HG02870 (cell line): ENCODE data around the gene IMP4.
A peak's percentile ranks its signal among the peaks of the same experiment; 100 is the strongest.

Source experiments
- ATAC-seq: cut with Tn5 transposase; IDR thresholded peaks from one replicate; pipeline ENCODE4 v1.9.1; 2021; ENCODE audit warnings: mild to moderate bottlenecking, moderate library complexity; ENCODE audit not compliant: unreplicated experiment

IMP4 gene

DNA sequence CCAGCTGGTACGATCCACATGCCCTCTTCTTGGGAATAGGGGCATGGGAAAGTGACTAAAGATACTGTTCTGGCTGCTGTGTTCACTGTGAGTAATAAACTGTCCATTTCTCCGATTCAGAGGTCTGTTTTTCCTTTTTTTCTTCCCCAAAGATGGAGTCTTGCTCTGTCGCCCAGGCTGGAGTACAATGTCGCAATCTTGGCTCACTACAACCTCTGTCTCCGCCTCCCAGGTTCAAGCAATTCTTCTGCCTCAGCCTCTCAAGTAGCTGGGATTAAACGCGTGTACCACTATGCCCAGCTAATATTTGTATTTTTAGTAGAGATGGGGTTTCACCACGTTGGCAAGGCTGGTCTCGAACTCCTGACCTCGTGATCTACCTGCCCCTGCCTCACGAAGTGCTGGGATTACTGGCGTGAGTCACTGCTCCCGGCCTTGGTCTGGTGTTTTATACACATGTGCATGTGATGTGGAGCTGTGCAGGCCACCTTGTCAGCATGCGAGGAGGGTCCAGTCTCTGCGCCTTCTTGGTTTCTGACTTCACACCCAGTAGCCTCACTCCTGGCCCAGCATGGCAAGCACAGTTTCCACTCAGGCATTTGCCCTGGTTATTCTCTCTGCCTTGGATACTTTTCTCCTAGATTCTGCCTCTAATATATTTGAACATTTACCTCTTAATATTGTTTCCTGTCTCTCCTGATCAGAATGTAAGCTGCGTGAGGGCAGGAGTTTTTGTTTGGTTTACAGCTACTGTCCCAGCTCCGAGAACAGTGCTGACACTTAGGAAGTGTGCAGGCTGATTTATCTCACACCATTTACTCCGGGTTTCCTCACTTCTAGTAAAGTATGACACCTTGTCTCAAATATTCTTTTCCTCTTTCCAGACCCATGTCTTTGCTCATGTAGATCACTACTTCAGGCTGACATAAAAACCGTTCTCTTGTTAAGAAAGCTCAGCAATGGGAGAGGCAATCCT lies 32.9 kb downstream of the IMP4 start:
- ATAC-seq, result no peak

- peak; percentile 53 for ATAC-seq
Measured at GRCh38 chr2:130376433-130377293, 34.0 kb downstream of the IMP4 start.

DNA sequence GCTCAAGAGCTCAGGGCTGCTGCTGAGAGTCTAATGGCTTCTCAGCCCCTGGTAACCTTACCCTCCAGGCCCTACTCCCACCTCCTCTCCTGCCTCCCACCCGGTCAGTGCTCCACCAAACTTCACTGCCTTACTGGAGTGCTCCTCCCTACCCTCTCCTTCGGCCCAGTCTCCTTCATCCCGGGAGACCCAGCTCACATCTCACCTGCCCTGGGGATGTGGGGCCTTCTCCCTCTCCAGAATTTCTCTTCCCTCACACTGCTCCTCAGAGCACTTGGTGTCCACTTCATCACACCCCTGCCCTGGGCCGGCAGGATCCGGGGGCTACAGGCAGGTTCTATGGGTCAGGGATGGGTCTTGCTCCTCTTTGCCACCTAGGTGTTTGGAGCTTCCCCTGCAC lies 34.8 kb downstream of the IMP4 start:
- no peak for ATAC-seq

DNA sequence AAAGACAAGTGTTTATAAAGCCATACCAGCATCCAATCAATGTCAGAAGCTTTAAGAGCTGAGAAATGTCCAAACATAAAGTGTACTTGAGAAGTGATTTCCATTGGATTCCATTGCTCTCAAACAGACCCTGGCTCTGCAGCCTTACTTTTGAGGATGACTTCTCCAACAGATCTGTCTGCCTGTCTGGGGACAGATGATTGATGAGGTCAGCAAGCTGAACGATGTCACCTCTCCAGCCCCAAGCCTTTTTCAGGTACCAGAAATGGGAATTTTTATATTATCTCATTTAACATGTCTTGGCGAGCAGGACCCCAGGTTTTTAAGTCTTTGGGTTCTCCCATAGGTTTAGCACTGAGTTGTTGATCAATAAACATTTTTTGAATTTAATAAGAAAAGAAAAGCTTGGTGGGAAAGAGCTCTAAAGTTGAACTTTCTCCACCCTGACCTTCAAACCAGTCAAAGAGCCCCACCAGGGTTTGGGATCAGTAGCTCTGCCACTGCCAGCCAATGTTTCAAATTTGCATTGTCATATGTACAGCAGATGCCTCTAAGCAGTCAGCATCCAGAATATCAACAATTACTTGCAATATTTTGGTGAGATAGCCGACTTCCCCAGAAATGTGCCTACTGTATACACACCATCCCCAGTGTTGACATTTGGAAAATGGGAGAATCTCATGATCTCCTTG lies 35.7 kb downstream of the IMP4 start:
- ATAC-seq, result no peak

DNA sequence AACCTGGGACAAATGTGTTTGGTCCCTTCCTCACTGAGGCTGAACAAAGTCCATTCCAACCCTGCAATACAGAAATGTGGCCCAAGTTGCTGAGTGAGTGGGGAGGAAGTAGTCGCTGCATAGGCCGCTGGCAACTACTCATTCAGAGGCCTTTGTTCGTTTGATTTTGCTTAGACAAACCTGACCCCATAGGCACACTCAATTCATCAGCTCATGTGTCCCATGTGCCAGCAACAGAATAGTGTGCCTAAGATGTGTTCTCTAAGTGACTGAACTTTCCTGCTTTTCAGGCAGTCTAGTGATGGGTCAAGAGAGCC lies 36.2 kb downstream of the IMP4 start:
- ATAC-seq, result no peak

GRCh38 chr2:130380096-130380934 lies 37.6 kb downstream of the IMP4 start:
- no peak for ATAC-seq

GRCh38 chr2:130381145-130381544 lies 38.4 kb downstream of the IMP4 start:
- no peak for ATAC-seq

GRCh38 chr2:130381619-130382018 lies 38.9 kb downstream of the IMP4 start:
- no peak for ATAC-seq

GRCh38 chr2:130382313-130382917 lies 39.7 kb downstream of the IMP4 start:
- ATAC-seq, result no peak

DNA sequence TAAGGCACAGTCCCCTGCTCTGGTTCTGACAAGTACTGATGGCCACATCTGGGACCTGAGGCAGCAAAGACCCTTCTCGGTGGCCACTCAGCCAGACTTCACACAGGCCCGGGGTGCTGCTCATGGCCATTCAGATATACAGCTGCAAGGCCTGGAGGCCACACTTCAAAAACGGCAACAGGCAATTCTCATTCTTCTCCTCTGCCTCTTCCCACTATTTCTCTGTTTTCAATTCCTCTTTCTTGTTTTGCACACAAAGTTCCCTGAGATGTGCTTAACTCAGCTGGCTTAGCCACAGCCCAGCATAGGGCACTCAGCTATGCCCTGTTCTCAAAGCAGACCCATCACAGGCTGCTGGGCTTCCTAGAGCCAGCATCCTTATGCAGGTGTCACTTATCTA lies 43.0 kb downstream of the IMP4 start:
- ATAC-seq, result peak; percentile 50

DNA sequence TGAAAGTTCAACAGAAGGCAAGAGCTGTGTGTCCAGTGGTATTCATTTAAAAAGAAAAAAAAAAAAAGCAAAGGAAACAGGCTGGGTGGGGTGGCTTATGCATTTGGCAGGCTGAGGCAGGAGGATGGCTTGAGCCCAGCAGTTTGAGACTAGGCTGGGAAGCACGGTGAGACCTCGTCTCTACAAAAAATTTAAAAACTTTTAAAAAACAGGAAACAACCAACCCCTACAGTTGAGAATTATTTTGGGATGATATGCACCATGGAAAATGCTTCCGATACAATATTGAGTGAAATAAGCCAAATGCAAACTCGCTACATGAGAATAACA lies 44.3 kb downstream of the IMP4 start:
- ATAC-seq, result no peak

DNA sequence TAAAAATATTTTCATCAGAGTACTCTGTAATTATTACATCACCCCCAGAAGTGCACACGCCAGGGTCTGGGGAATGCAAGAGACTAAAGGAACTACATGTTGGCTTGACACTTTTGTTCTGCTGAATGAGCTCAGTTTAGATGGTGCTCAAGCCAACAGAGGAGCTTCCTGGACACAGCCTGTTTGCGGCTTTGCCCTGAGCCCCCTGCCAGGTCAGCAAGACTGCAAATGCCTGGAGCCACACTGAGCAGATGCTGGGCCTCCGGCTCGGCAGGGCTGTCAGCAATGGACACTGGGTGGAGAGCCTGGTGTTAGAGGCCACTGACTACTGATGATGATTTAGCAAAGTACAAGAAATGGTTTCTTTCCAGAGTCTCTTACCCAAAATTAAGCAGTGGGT lies 45.1 kb downstream of the IMP4 start:
- ATAC-seq, result no peak

DNA sequence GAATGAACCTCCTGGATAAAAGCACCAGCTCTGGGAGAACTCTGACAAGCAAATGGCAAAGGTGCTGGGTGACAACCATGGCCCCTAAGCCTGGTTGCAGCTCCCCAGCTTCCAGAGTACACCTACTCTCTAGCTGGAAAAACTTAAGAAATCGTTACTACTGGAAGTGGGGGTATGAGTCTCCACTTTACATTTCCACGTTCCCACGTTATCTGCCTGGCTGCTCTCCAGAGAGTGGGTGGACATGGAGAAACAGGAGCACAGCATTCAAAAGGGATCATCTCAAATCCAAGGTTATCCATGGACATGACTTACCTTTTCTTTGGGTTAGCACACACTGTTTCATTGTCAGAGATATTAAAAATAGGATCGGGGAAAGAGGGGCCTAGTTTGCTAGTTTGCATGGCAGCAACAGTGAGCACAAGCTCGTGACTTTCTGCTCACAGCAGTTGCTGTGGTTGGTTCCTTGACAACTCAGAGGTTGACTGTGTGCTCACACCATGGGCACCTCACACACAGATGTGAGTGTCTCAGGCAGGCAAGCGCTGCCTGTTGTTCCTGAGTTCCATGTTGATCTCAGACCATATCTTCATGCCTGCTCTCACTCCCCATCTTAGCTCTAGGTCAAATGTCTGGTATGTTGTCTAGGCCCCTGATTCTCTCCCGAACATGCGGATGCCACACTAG lies 45.7 kb downstream of the IMP4 start:
- ATAC-seq, result peak; percentile 15

- ATAC-seq, result no peak
Measured at GRCh38 chr2:130389358-130389757, 46.7 kb downstream of the IMP4 start.

- ATAC-seq, result no peak
Measured at GRCh38 chr2:130389783-130390182, 47.1 kb downstream of the IMP4 start.

DNA sequence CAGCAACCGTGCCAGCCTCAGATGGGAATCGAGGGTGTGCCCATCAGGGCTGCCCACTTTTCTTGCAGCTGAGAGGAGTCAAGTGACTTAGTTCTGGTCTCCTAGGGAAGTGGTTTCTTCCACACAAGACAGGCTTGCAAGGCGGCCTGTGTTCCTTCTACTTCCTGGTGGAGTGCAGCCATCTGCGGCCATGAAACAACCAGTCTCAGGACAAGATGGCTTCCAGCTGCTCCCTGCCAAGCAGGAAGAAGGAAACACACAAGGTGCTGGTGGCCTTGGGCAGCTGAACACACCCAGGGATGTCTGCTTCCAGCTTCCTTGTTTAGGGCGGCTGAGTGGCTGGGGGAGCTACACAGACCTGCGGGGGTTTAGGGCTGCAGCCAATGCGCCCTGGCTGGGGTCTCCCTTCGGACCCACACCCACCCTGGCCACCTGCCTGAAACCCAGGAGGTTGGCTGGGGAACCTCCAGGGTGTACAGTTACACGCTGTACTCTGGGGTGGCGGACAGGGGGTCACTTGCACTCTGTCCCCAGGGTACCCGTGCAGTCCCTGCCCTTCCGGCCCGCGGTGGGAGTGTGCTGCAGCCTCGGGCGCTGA lies 47.9 kb downstream of the IMP4 start:
- ATAC-seq, result peak; percentile 18

DNA sequence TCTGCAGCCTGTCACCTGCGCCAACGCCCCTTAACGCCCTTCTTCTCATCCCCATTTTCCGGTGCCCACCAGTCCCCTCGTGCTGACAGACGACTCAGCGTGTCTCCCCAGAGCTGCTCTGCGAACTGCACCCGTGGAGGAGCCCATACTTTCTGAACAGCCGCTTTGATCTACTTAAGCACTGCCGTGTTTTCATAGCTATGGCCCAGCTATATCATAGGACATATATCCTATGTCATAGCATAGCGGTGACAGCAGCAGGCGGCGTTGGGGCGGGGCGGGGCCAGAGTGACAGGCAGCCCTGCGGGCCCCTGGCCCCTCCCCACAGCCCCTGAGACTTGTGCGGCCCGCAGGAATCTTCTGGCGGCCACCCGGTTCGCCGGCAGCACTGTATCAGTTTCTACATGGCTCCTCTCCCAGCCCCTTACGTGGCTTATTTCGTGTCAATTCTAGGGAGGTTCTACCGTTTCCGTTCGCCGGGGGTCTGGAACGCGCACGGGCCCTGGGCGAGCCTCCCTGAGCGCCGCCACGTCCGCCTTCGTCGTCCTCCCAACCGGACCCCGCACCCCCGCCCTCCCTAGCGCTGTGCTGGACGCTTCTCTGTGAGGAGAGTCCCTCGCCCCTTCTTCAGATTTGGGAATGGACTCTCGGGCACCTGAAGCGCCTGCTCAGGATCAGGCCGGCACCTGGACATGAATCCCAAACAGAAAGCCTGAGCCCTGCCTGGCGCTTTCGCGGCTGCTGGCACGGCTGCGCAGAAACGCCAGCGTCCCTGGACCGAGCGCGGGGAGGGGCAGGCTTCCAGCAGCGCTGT lies 48.6 kb downstream of the IMP4 start:
- ATAC-seq, result peak; percentile 83
